Astrocyte (in vitro differentiated cells and primary cell): ENCODE measurements around the gene ROPN1. TPM values are rescaled to one million over a fixed set of nuclear protein-coding genes. Genes with fewer than 3 reads are reported as not detected.
"Not testable (repeated sequence)": the region's sequence is repeated elsewhere in the genome, so short reads cannot be mapped to it uniquely, and the experiment has no call there.

Source experiments
- DNase-seq: peaks from one replicate; pipeline ENCODE4 v3.0.0-alpha.2; 2010; ENCODE audit warnings: low read depth
- FAIRE-seq: peaks from 2 replicates; lab custom pipeline; 2011; peaks lifted over from hg19 to GRCh38; lab: Jason Lieb, UNC
- H2AFZ ChIP-seq: 2 replicates; pipeline ENCODE4 v1.6.0; 2012; ENCODE audit warnings: low read depth, low read length, inconsistent platforms
- H3K27ac ChIP-seq: 2 replicates; pipeline ENCODE4 v1.5.1; 2011; ENCODE audit warnings: low read depth, low read length, inconsistent platforms
- H3K27me3 ChIP-seq: 2 replicates; pipeline ENCODE4 v1.6.0; 2011; ENCODE audit warnings: low read length, inconsistent platforms; ENCODE audit not compliant: insufficient read depth
- H3K36me3 ChIP-seq: 2 replicates; pipeline ENCODE4 v1.5.1; 2011; ENCODE audit warnings: low read length, inconsistent platforms; ENCODE audit not compliant: insufficient read depth
- H3K4me1 ChIP-seq: 2 replicates; pipeline ENCODE4 v1.5.1; 2011; ENCODE audit warnings: low read length, inconsistent platforms; ENCODE audit not compliant: insufficient read depth
- H3K4me2 ChIP-seq: 2 replicates; pipeline ENCODE4 v1.6.0; 2012; ENCODE audit warnings: low read length, inconsistent platforms
- H3K4me3 ChIP-seq: 2 replicates; pipeline ENCODE4 v1.5.1; 2011; ENCODE audit warnings: low read depth, mild to moderate bottlenecking, low read length, inconsistent platforms; ENCODE audit not compliant: insufficient read depth
- H3K79me2 ChIP-seq: 2 replicates; pipeline ENCODE4 v1.6.0; 2012; ENCODE audit warnings: mild to moderate bottlenecking, low read length, inconsistent platforms; ENCODE audit not compliant: insufficient read depth
- H3K9ac ChIP-seq: 2 replicates; pipeline ENCODE4 v1.6.0; 2012; ENCODE audit warnings: mild to moderate bottlenecking, low read length, inconsistent platforms
- H3K9me3 ChIP-seq: 2 replicates; pipeline ENCODE4 v1.5.1; 2012; ENCODE audit warnings: low read depth, mild to moderate bottlenecking, low read length, inconsistent platforms; ENCODE audit not compliant: insufficient read depth
- H4K20me1 ChIP-seq: 2 replicates; pipeline ENCODE4 v1.6.0; 2012; ENCODE audit warnings: low read length, inconsistent platforms; ENCODE audit not compliant: insufficient read depth
- H3K27ac Mint-ChIP-seq: one replicate; pipeline ENCODE4 v1.8.0; 2021; ENCODE audit warnings: mild to moderate bottlenecking, mixed read lengths; ENCODE audit not compliant: unreplicated experiment
- H3K27me3 Mint-ChIP-seq: one replicate; pipeline ENCODE4 v1.8.0; 2021; ENCODE audit warnings: low read depth, mixed read lengths; ENCODE audit not compliant: unreplicated experiment
- H3K36me3 Mint-ChIP-seq: one replicate; pipeline ENCODE4 v1.8.0; 2021; ENCODE audit warnings: low read depth, mixed read lengths; ENCODE audit not compliant: unreplicated experiment
- H3K4me1 Mint-ChIP-seq: one replicate; pipeline ENCODE4 v1.8.0; 2021; ENCODE audit warnings: low read depth, mixed read lengths; ENCODE audit not compliant: unreplicated experiment
- H3K4me3 Mint-ChIP-seq: one replicate; pipeline ENCODE4 v1.8.0; 2021; ENCODE audit warnings: mild to moderate bottlenecking, moderate library complexity, mixed read lengths; ENCODE audit not compliant: unreplicated experiment
- H3K9me3 Mint-ChIP-seq: one replicate; pipeline ENCODE4 v1.8.0; 2021; ENCODE audit warnings: mild to moderate bottlenecking, mixed read lengths; ENCODE audit not compliant: unreplicated experiment
- CTCF ChIP-seq: IDR thresholded peaks from 2 replicates; pipeline ENCODE4 v1.5.1; 2011; ENCODE audit warnings: low read depth, mild to moderate bottlenecking, inconsistent platforms, low read length, moderate library complexity; ENCODE audit not compliant: insufficient read depth
- EZH2 ChIP-seq: IDR thresholded peaks from 2 replicates; pipeline ENCODE4 v1.6.1; 2012; ENCODE audit warnings: mild to moderate bottlenecking, low read length, inconsistent platforms; ENCODE audit not compliant: insufficient read depth
- total RNA-seq: library from RNA; stranded (reverse); gene quantifications from 2 replicates; pipeline ENCODE4 v1.2.1, GENCODE V29; 2021

Gene ROPN1
- total RNA-seq, 1 donor from 2014 or later, result not detected

- Mint-ChIP-seq H3K4me1 (peaks cover 3% of the 10 kb centered on the region), H3K27ac (no peak overlapping the region), H3K9me3 (no peaks in the 10 kb centered on the region), H3K36me3 (no peaks in the 10 kb centered on the region), H3K27me3 (peaks cover 12% of the 10 kb centered on the region), H3K4me3 (no peak overlapping the region)
- no peak for DNase-seq
- no peaks in the 10 kb centered on the region for H3K4me1 ChIP-seq
- FAIRE-seq, result no peak
- no peaks in the 10 kb centered on the region for H3K36me3 ChIP-seq
- peaks cover 5% of the 10 kb centered on the region for H3K9me3 ChIP-seq
- H3K27me3 ChIP-seq, result peaks cover 12% of the 10 kb centered on the region
- no peak overlapping the region for H3K4me3 ChIP-seq
- TF ChIP-seq EZH2 (no peak), CTCF (no peak)
- no peak overlapping the region for H3K27ac ChIP-seq
- H2AFZ ChIP-seq, result no peak overlapping the region
- no peak overlapping the region for H3K4me2 ChIP-seq
- no peaks in the 10 kb centered on the region for H3K79me2 ChIP-seq
- no peak overlapping the region for H3K9ac ChIP-seq
- H4K20me1 ChIP-seq, result no peaks in the 10 kb centered on the region
These were observed 27.4 kb upstream of the ROPN1 start for GRCh38 chr3:124019291-124019690.

- not testable (repeated sequence) for H2AFZ ChIP-seq, H3K4me1 Mint-ChIP-seq, H3K4me1 ChIP-seq, H3K36me3 Mint-ChIP-seq, H3K9me3 Mint-ChIP-seq, H3K79me2 ChIP-seq, H3K4me3 ChIP-seq, H4K20me1 ChIP-seq, H3K4me2 ChIP-seq, H3K36me3 ChIP-seq, H3K4me3 Mint-ChIP-seq, H3K9ac ChIP-seq, FAIRE-seq, H3K27ac ChIP-seq, H3K27me3 ChIP-seq, H3K9me3 ChIP-seq, H3K27ac Mint-ChIP-seq
- peaks cover 14% of the 10 kb centered on the region for H3K27me3 Mint-ChIP-seq
- peak; percentile 41 for DNase-seq
These were observed 25.6 kb upstream of the ROPN1 start for GRCh38 chr3:124017502-124017901.

DNA sequence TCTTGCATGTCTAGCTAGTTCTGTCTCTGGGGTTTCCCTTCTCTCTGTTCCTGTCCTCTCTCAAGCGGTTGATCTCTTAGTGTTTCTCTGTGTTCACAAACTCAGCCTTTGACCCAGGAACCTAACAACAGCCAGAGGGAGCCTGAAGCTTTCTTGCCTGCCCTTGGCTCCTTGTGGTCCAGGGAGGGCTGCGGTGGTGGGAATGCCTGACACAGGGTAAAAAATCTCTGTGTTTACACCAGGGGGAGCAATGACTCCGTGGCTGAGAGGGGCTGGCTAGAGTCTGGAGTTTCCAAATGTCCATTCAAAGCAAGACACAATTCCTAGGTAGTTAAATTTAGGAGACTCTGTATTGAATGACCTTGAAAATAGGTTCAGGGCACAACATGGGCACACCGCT is 24.6 kb upstream of the ROPN1 start:
- not testable (repeated sequence) for H3K27ac Mint-ChIP-seq, H2AFZ ChIP-seq, H3K36me3 ChIP-seq, H3K27ac ChIP-seq, DNase-seq, H3K79me2 ChIP-seq, H3K4me1 ChIP-seq, H3K27me3 ChIP-seq, H4K20me1 ChIP-seq, H3K4me2 ChIP-seq, H3K4me1 Mint-ChIP-seq, H3K4me3 ChIP-seq, H3K9ac ChIP-seq, H3K4me3 Mint-ChIP-seq, H3K36me3 Mint-ChIP-seq, H3K9me3 ChIP-seq, H3K9me3 Mint-ChIP-seq
- peak; percentile 9 for FAIRE-seq
- H3K27me3 Mint-ChIP-seq, result peaks cover 14% of the 10 kb centered on the region
- peak; percentile 30 for TF ChIP-seq CTCF
